Neuronal stem cell (in vitro differentiated cells): ENCODE data around the gene DDX24.

ENCODE experiments used
- DNase-seq: peaks from one replicate; pipeline ENCODE4 v3.0.0-alpha.2; 2013; ENCODE audit warnings: low spot score
- H2AFZ ChIP-seq: one replicate; pipeline ENCODE4 v1.6.1; 2013; ENCODE audit warnings: mild to moderate bottlenecking, low read length, inconsistent platforms
- H2AK5ac ChIP-seq: 2 replicates; pipeline ENCODE4 v1.6.1; 2013; ENCODE audit warnings: low read depth, mild to moderate bottlenecking, inconsistent platforms, low read length, moderate library complexity, mixed read lengths
- H2BK120ac ChIP-seq: 2 replicates; pipeline ENCODE4 v1.6.1; 2013; ENCODE audit warnings: low read depth, mild to moderate bottlenecking, inconsistent platforms, low read length, moderate library complexity, mixed read lengths
- H2BK12ac ChIP-seq: one replicate; pipeline ENCODE4 v1.6.1; 2013; ENCODE audit warnings: low read length, inconsistent platforms
- H2BK15ac ChIP-seq: 2 replicates; pipeline ENCODE4 v1.6.1; 2013; ENCODE audit warnings: mild to moderate bottlenecking, low read length, inconsistent platforms, mixed read lengths
- H2BK5ac ChIP-seq: one replicate; pipeline ENCODE4 v1.6.1; 2013; ENCODE audit warnings: inconsistent platforms, mild to moderate bottlenecking, low read length, moderate library complexity
- H3K14ac ChIP-seq: one replicate; pipeline ENCODE4 v1.6.1; 2013; ENCODE audit warnings: low read length, inconsistent platforms
- H3K18ac ChIP-seq: 2 replicates; pipeline ENCODE4 v1.6.1; 2013; ENCODE audit warnings: low read length, inconsistent platforms
- H3K23ac ChIP-seq: 2 replicates; pipeline ENCODE4 v1.6.1; 2013; ENCODE audit warnings: low read depth, mild to moderate bottlenecking, mixed read lengths, low read length, inconsistent platforms; ENCODE audit not compliant: poor library complexity
- H3K27ac ChIP-seq: replicated peaks from 3 replicates; pipeline ENCODE4 v1.5.1; 2013; ENCODE audit warnings: low read length, inconsistent platforms
- H3K27me3 ChIP-seq, 3 experiments: 2 replicates each; pipeline ENCODE4 v1.6.1; 2013; ENCODE audit warnings: low read length in 3 of 3, mild to moderate bottlenecking in 2 of 3, inconsistent platforms in 1 of 3, low read depth in 1 of 3, mixed read lengths in 1 of 3, moderate library complexity in 1 of 3; ENCODE audit not compliant: control insufficient read depth in 3 of 3, insufficient read depth in 3 of 3
- H3K36me3 ChIP-seq, 2 donors: replicated peaks in 1 of 2; 2 replicates each; pipeline ENCODE4 v1.6.1; 2013; ENCODE audit warnings: low read length in 2 of 2; ENCODE audit not compliant: control insufficient read depth in 2 of 2, insufficient read depth in 2 of 2
- H3K4ac ChIP-seq: 2 replicates; pipeline ENCODE4 v1.6.1; 2013; ENCODE audit warnings: inconsistent platforms, mild to moderate bottlenecking, low read length, moderate library complexity
- H3K4me1 ChIP-seq, 2 donors: 1 replicate in 1 of 2; 2 replicates in 1 of 2; pipeline ENCODE4 v1.6.1; 2013; ENCODE audit warnings: low read length in 2 of 2, low read depth in 1 of 2; ENCODE audit not compliant: control insufficient read depth in 2 of 2, insufficient read depth in 1 of 2
- H3K4me2 ChIP-seq: one replicate; pipeline ENCODE4 v1.6.1; 2013; ENCODE audit warnings: mild to moderate bottlenecking, low read length, inconsistent platforms; ENCODE audit not compliant: insufficient read depth, poor library complexity, severe bottlenecking
- H3K4me3 ChIP-seq, 2 donors: 2 replicates each; pipeline ENCODE4 v1.5.1; 2013; ENCODE audit warnings: low read length in 2 of 2, mild to moderate bottlenecking in 2 of 2, inconsistent platforms in 1 of 2, moderate library complexity in 1 of 2
- H3K79me1 ChIP-seq: one replicate; pipeline ENCODE4 v1.6.1; 2013; ENCODE audit warnings: low read depth, mild to moderate bottlenecking, inconsistent platforms, low read length, moderate library complexity
- H3K9ac ChIP-seq: one replicate; pipeline ENCODE4 v1.6.1; 2013; ENCODE audit warnings: mild to moderate bottlenecking, low read depth, low read length, inconsistent platforms; ENCODE audit not compliant: poor library complexity
- H3K9me3 ChIP-seq, 2 donors: replicated peaks in 1 of 2; 2 replicates each; pipeline versions ENCODE3 to v1.6.1; 2013; ENCODE audit warnings: low read length in 2 of 2, mild to moderate bottlenecking in 2 of 2, inconsistent platforms in 1 of 2, low read depth in 1 of 2, mixed read lengths in 1 of 2, moderate library complexity in 1 of 2; ENCODE audit not compliant: control insufficient read depth in 2 of 2, insufficient read depth in 1 of 2
- H4K8ac ChIP-seq: one replicate; pipeline ENCODE4 v1.6.1; 2013; ENCODE audit warnings: low read depth, mild to moderate bottlenecking, inconsistent platforms, low read length, moderate library complexity
- H4K91ac ChIP-seq: one replicate; pipeline ENCODE4 v1.6.1; 2013; ENCODE audit warnings: low read length, low read depth, mild to moderate bottlenecking, inconsistent platforms; ENCODE audit not compliant: poor library complexity
- WGBS, 2 donors: extraction: QIAGEN DNeasy Blood & Tissue Kit; methylation state at CpG; one replicate each; pipeline ENCODE4 v1.1.7; 2013; ENCODE audit warnings: missing lambda C conversion rate in 2 of 2, mixed read lengths in 1 of 2; ENCODE audit not compliant: insufficient read length in 2 of 2, insufficient replicate concordance in 1 of 2; ENCODE audit errors: extremely low coverage in 2 of 2; 5-methylcytosine and 5-hydroxymethylcytosine counted together

The DDX24 gene

DNA sequence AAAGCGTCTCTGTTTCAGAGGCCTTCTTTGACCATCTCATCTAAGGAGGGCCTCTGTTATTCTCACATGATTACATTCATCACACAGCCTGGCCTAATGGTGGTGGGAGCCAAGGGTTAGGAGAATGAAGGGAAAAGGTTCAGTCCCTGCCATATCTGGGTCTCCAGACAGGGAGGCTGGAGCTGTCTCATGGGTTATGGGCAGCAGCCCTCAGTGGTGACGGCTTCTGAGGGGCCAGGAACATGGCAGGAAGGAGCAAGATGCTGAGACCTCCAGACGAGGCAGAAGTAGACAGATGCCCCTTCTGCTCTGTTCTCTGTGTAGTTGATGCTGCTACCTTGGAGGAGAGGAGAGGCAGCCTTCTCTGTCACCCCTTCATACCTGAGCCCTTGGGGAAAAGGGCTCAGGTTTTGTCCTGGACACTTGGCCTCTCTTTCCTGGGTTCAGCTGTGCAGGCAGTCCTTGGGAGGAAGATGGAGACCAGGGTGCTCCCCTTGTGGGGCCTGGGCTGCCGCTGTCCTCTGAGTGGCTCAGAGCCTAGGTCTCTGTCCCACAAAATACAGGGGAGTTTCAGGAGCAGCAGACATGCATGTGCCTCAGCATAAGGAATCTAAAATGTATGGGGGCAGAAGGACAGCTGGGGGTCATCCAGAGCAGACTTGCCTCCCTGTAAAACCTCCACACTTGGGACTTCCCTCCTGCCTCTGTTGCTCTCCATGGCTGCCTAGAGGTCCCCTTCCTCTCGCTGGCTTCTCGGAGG is 44.8 kb upstream of the DDX24 start:
- whole genome bisulfite sequencing, 2 donors: no CpG with 5 or more reads among the region's 6 CpGs
- H3K4me1 ChIP-seq: peaks cover 0 to 7% of the 10 kb centered on the region in 2 donors

DNA sequence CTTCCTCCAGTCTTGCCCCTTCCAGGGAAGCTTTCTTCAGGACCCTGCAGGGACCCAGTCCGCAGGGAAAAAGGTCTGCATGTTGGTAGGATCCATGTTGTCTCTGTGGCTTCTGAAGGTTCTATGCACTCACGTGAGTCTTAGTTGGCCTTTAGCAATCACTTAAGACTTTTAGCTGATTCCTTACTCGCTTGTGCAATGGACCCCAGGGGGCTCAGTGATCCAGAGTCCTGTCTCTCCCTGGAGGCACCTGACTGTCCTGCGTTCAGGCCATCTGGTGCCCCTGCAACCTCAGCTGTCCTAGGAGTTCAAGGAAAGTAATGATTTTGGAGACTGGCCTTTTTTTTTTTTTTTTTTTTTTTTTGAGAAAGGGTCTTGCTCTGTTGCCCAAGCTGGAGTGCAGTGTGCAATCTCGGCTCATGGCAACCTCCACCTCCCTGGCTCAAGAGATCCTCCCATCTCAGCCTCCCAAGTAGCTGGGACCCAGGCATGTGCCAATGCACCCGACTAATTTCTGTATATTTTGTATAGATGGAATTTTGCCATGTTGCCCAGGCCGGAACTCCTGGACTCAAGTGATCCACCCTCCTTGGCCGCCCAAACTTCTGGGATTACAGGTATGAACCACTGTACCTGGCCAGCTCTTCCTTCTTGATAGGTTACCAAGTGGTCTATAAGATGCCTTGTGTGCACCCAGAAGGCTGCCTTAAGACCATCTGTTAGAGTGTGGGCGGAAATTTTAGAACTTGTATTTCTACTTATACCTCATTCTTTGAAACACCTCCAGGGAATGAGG is 43.8 kb upstream of the DDX24 start:
- Histone ChIP-seq H2BK120ac (no peak overlapping the region), H2BK15ac (no peak overlapping the region), H4K8ac (no peak overlapping the region), H3K4me1 (peaks cover 0 to 1% of the 10 kb centered on the region in 2 donors), H2AK5ac (no peak overlapping the region), H2BK5ac (no peak overlapping the region), H2BK12ac (no peak overlapping the region), H3K9me3 (peaks cover 0 to 2% of the 10 kb centered on the region in 2 donors), H3K9ac (no peak overlapping the region), H4K91ac (no peak overlapping the region), H3K18ac (no peak overlapping the region), H3K27ac (no peak overlapping the region), H3K14ac (no peak overlapping the region), H3K36me3 (peaks cover 0 to 1% of the 10 kb centered on the region in 2 donors), H3K23ac (no peak overlapping the region), H3K27me3 (peaks cover 0 to 7% (median 0%) of the 10 kb centered on the region in 3 experiments), H3K4ac (no peak overlapping the region), H3K4me3 (no peak overlapping the region), H2AFZ (no peak overlapping the region), H3K79me1 (no peaks in the 10 kb centered on the region), H3K4me2 (no peak overlapping the region)
- WGBS, 2 donors: no CpG with 5 or more reads among the region's 9 CpGs
- DNase-seq: no peak

More for the DNA sequence above, 44.8 kb upstream of the DDX24 start:
- Histone ChIP-seq H2AK5ac (no peak overlapping the region), H2AFZ (no peak overlapping the region), H2BK120ac (no peak overlapping the region), H4K91ac (no peak overlapping the region), H3K4me3 (no peak overlapping the region), H3K9me3 (peaks cover 0 to under 1% of the 10 kb centered on the region in 2 donors), H3K4ac (no peak overlapping the region), H3K23ac (no peak overlapping the region), H3K27me3 (peaks cover 0 to 5% (median 0%) of the 10 kb centered on the region in 3 experiments), H3K27ac (no peak overlapping the region), H3K14ac (no peak overlapping the region), H2BK5ac (no peak overlapping the region), H3K18ac (no peak overlapping the region), H3K36me3 (peaks cover 0 to 1% of the 10 kb centered on the region in 2 donors), H2BK15ac (no peak overlapping the region), H4K8ac (no peak overlapping the region), H3K4me2 (no peak overlapping the region), H3K79me1 (no peaks in the 10 kb centered on the region), H2BK12ac (no peak overlapping the region), H3K9ac (no peak overlapping the region)
- no peak for DNase-seq

DNA sequence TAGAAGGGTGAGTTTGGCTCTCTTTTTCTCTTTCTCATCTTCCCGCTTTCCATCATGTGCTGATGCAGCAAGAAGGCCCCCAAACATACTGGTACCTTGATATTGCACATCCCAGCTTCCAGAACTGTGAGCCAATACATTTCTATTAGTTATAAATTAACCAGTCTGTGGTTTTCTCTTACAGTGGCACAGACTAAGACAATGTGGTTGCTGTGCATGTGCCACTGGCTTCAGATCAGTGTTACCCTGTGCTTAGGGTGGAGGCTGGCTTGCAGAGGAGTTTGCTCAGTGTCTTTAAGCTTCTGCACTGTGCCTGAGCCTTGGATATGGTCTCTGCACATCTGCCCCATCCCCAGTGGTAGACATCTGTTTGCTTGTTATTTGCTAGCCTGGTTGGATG is 42.9 kb upstream of the DDX24 start:
- no CpG with 5 or more reads among the region's 1 CpG for WGBS, 2 donors
- no peak for DNase-seq
- no peak overlapping the region for H3K27ac ChIP-seq

DNA sequence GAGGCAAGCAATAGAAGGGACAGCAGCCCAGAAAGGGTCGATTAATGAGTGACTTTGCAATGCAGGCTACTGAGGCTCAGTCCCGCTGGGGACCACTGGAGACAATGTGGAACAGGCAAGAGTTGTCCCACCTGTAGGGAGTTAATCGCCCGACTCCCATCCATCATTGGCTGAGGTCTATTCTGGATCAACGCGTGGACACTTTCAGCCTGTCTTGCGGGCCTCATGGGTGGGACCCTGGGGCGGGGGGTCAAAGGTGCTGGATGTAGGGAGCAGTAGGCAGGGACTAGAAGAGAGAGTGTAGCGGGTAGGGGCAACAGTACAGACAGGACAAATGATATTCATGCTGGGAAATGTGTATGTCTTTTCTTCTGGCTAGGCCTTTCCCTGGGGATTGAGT is 42.3 kb upstream of the DDX24 start:
- Histone ChIP-seq H3K23ac (no peak overlapping the region), H2BK5ac (no peak overlapping the region), H3K36me3 (peaks cover 0 to 1% of the 10 kb centered on the region in 2 donors), H3K9ac (no peak overlapping the region), H3K14ac (no peak overlapping the region), H4K8ac (no peak overlapping the region), H2AK5ac (no peak overlapping the region), H2AFZ (no peak overlapping the region), H2BK12ac (no peak overlapping the region), H3K4me2 (no peak overlapping the region), H3K9me3 (peaks cover 0 to 5% of the 10 kb centered on the region in 2 donors), H3K4me3 (no peak overlapping the region), H4K91ac (no peak overlapping the region), H2BK15ac (no peak overlapping the region), H3K79me1 (no peaks in the 10 kb centered on the region), H3K18ac (no peak overlapping the region), H3K27ac (no peak overlapping the region), H3K4ac (no peak overlapping the region), H2BK120ac (no peak overlapping the region), H3K27me3 (peaks cover 0 to 11% (median 0%) of the 10 kb centered on the region in 3 experiments), H3K4me1 (no peaks in the 10 kb centered on the region)
- no CpG with 5 or more reads among the region's 9 CpGs for WGBS, 2 donors
- no peak for DNase-seq

More for the DNA sequence above, 42.9 kb upstream of the DDX24 start:
- Histone ChIP-seq H2BK12ac (no peak overlapping the region), H3K4ac (no peak overlapping the region), H3K36me3 (peaks cover 0 to 1% of the 10 kb centered on the region in 2 donors), H2AK5ac (no peak overlapping the region), H3K23ac (no peak overlapping the region), H3K9me3 (peaks cover 0 to 5% of the 10 kb centered on the region in 2 donors), H3K9ac (no peak overlapping the region), H3K18ac (no peak overlapping the region), H2AFZ (no peak overlapping the region), H3K14ac (no peak overlapping the region), H3K27me3 (peaks cover 0 to 11% (median 0%) of the 10 kb centered on the region in 3 experiments), H3K4me2 (no peak overlapping the region), H4K8ac (no peak overlapping the region), H2BK5ac (no peak overlapping the region), H4K91ac (no peak overlapping the region), H2BK15ac (no peak overlapping the region), H3K4me1 (no peaks in the 10 kb centered on the region), H3K79me1 (no peaks in the 10 kb centered on the region), H3K4me3 (no peak overlapping the region), H2BK120ac (no peak overlapping the region)
